SK-N-SH treated with all-trans-retinoic acid at 6 μM for 48 hours (cell line): ENCODE results near the gene CTCF.

Source experiments
- ATAC-seq: fragments of 200-7000 bp; cut with Tn5 transposase; 3 replicates; pipeline ENCODE4 v1.9.1; 2020; ENCODE audit warnings: mild to moderate bottlenecking, moderate library complexity
- ARNTL ChIP-seq: fragments of 450-650 bp; formaldehyde crosslinking; IDR thresholded peaks from 2 replicates; pipeline ENCODE4 v1.5.0; 2020; ENCODE audit warnings: low read depth, mild to moderate bottlenecking, moderate library complexity, borderline replicate concordance
- BACH2 ChIP-seq: fragments of 250-450 bp; sonication (Bioruptor Pico); IDR thresholded peaks from 2 replicates; pipeline ENCODE4 v1.9.0; 2021; ENCODE audit warnings: mild to moderate bottlenecking, borderline replicate concordance
- CSDC2 ChIP-seq: fragments of 250-450 bp; sonication (Bioruptor Pico); IDR thresholded peaks from 2 replicates; pipeline ENCODE4 v1.5.0; 2020; ENCODE audit warnings: mild to moderate bottlenecking, moderate library complexity
- ESRRG ChIP-seq: fragments of 250-450 bp; sonication (Bioruptor Pico); IDR thresholded peaks from 2 replicates; pipeline ENCODE4 v1.6.1; 2021; ENCODE audit warnings: mild to moderate bottlenecking
- GLIS3 ChIP-seq: fragments of 250-450 bp; sonication (Bioruptor Pico); IDR thresholded peaks from 2 replicates; pipeline ENCODE4 v1.5.0; 2020; ENCODE audit warnings: mild to moderate bottlenecking, moderate library complexity
- ISL1 ChIP-seq: fragments of 250-450 bp; sonication (Bioruptor Pico); IDR thresholded peaks from 2 replicates; pipeline ENCODE4 v2.1.2; 2022; ENCODE audit warnings: mild to moderate bottlenecking, moderate library complexity
- OSR1 ChIP-seq: fragments of 250-450 bp; sonication (Bioruptor Pico); IDR thresholded peaks from 2 replicates; pipeline ENCODE4 v1.8.0; 2022; ENCODE audit warnings: moderate library complexity, mild to moderate bottlenecking, inconsistent platforms
- PPARA ChIP-seq: fragments of 250-450 bp; sonication (Bioruptor Pico); IDR thresholded peaks from 2 replicates; pipeline ENCODE4 v1.5.0; 2020; ENCODE audit warnings: mild to moderate bottlenecking, borderline replicate concordance
- RARB ChIP-seq: fragments of 250-450 bp; sonication (Bioruptor Pico); IDR thresholded peaks from 2 replicates; pipeline ENCODE4 v1.8.0; 2021; ENCODE audit warnings: mild to moderate bottlenecking, moderate library complexity
- SNAI2 ChIP-seq: fragments of 250-450 bp; sonication (Bioruptor Pico); IDR thresholded peaks from 2 replicates; pipeline ENCODE4 v1.5.0; 2020; ENCODE audit warnings: mild to moderate bottlenecking, moderate library complexity
- TCF4 ChIP-seq: fragments of 250-450 bp; sonication (Bioruptor Pico); IDR thresholded peaks from 2 replicates; pipeline ENCODE4 v1.8.0; 2021; ENCODE audit warnings: mild to moderate bottlenecking, moderate library complexity, borderline replicate concordance
- TOX ChIP-seq: fragments of 250-450 bp; sonication (Bioruptor Pico); IDR thresholded peaks from 2 replicates; pipeline ENCODE4 v1.8.0; 2021; ENCODE audit warnings: mild to moderate bottlenecking, moderate library complexity, borderline replicate concordance
- ZC3H10 ChIP-seq: fragments of 250-450 bp; sonication (Bioruptor Pico); IDR thresholded peaks from 2 replicates; pipeline ENCODE4 v1.5.1; 2021; ENCODE audit warnings: mild to moderate bottlenecking, moderate library complexity
- ZFP30 ChIP-seq: fragments of 450-650 bp; formaldehyde crosslinking; IDR thresholded peaks from 2 replicates; pipeline ENCODE4 v1.5.0; 2022; ENCODE audit warnings: mild to moderate bottlenecking, moderate library complexity
- ZNF565 ChIP-seq: fragments of 450-650 bp; formaldehyde crosslinking; conservative IDR thresholded peaks from 2 replicates; pipeline ENCODE4 v1.5.0; 2020; ENCODE audit warnings: low read depth, mild to moderate bottlenecking, moderate library complexity
- ZNF70 ChIP-seq: fragments of 450-650 bp; formaldehyde crosslinking; IDR thresholded peaks from 2 replicates; pipeline ENCODE4 v1.5.0; 2020; ENCODE audit warnings: mild to moderate bottlenecking, moderate library complexity
- ZNF8 ChIP-seq: fragments of 450-650 bp; formaldehyde crosslinking; IDR thresholded peaks from 2 replicates; pipeline ENCODE4 v1.5.0; 2020; ENCODE audit warnings: mild to moderate bottlenecking, moderate library complexity
- TF ChIP-seq, protein P1 (sequence below): fragments of 250-450 bp; sonication (Bioruptor Pico); IDR thresholded peaks from 2 replicates; pipeline ENCODE4 v1.5.1; 2021; ENCODE audit warnings: mild to moderate bottlenecking, moderate library complexity
- TF ChIP-seq, protein P2 (sequence below): fragments of 250-450 bp; sonication (Bioruptor Pico); IDR thresholded peaks from 2 replicates; pipeline ENCODE4 v1.5.1; 2020; ENCODE audit warnings: low read depth, mild to moderate bottlenecking, moderate library complexity
- TF ChIP-seq, protein P3 (sequence below): fragments of 250-450 bp; sonication (Bioruptor Pico); IDR thresholded peaks from 2 replicates; pipeline ENCODE4 v1.5.0; 2020; ENCODE audit warnings: mild to moderate bottlenecking, moderate library complexity
- TF ChIP-seq, protein P4 (sequence below): fragments of 250-450 bp; sonication (Bioruptor Pico); IDR thresholded peaks from 2 replicates; pipeline ENCODE4 v1.8.0; 2020; ENCODE audit warnings: mild to moderate bottlenecking, moderate library complexity, borderline replicate concordance

Gene CTCF

DNA sequence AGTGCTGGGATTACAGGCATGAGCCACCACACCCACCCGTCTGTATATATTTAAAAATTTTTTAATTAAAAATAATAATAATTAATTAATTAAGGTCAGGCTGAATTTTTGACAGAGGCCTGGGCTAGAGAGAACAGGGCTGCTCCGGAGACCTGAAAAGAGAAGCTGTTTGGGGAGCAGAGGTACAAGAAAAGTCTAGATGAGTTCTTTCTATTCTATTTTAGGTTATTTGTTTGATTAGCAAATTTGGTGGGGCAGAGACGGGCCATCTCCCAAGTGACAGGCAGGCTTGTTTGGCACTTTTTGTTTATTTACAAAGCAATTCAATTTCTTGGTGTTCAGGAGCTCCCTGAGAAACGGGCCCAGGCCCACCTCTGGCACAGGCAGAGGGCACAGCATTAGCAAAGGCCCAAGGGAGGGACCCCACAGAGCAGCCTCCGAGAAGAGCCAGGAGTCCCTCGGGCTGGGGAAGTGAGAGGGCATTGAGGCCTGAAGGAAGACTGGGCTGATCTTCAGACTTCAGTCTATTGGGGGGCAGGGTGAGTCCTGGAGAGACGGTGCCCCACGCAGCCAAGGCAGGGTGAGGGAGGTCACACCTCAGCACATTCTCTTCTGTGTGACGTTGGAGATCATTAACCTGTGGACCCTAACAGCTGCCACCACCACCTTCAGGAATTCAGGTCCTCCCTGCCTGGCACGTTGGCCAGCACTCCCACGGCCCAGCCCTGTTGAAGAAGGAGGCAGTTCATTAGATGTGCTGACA lies 44.5 kb upstream of the CTCF start:
- no peak for ATAC-seq
- TF ChIP-seq, protein P1, sequence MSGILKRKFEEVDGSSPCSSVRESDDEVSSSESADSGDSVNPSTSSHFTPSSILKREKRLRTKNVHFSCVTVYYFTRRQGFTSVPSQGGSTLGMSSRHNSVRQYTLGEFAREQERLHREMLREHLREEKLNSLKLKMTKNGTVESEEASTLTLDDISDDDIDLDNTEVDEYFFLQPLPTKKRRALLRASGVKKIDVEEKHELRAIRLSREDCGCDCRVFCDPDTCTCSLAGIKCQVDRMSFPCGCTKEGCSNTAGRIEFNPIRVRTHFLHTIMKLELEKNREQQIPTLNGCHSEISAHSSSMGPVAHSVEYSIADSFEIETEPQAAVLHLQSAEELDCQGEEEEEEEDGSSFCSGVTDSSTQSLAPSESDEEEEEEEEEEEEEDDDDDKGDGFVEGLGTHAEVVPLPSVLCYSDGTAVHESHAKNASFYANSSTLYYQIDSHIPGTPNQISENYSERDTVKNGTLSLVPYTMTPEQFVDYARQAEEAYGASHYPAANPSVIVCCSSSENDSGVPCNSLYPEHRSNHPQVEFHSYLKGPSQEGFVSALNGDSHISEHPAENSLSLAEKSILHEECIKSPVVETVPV (CRISPR knock-in tag), result no peak
- TF ChIP-seq ESRRG (CRISPR knock-in tag), result no peak
- TF ChIP-seq BACH2 (CRISPR knock-in tag), result no peak
- no peak for TF ChIP-seq ZNF565
- no peak for TF ChIP-seq PPARA (CRISPR knock-in tag)
- TF ChIP-seq ARNTL, result no peak
- TF ChIP-seq ZFP30 (CRISPR knock-in tag), result no peak
- no peak for TF ChIP-seq TOX (CRISPR knock-in tag)
- TF ChIP-seq ZC3H10 (CRISPR knock-in tag), result no peak
- TF ChIP-seq SNAI2 (CRISPR knock-in tag), result no peak
- TF ChIP-seq, protein P2, sequence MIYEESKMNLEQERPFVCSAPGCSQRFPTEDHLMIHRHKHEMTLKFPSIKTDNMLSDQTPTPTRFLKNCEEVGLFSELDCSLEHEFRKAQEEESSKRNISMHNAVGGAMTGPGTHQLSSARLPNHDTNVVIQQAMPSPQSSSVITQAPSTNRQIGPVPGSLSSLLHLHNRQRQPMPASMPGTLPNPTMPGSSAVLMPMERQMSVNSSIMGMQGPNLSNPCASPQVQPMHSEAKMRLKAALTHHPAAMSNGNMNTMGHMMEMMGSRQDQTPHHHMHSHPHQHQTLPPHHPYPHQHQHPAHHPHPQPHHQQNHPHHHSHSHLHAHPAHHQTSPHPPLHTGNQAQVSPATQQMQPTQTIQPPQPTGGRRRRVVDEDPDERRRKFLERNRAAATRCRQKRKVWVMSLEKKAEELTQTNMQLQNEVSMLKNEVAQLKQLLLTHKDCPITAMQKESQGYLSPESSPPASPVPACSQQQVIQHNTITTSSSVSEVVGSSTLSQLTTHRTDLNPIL, result no peak
- TF ChIP-seq, protein P3, sequence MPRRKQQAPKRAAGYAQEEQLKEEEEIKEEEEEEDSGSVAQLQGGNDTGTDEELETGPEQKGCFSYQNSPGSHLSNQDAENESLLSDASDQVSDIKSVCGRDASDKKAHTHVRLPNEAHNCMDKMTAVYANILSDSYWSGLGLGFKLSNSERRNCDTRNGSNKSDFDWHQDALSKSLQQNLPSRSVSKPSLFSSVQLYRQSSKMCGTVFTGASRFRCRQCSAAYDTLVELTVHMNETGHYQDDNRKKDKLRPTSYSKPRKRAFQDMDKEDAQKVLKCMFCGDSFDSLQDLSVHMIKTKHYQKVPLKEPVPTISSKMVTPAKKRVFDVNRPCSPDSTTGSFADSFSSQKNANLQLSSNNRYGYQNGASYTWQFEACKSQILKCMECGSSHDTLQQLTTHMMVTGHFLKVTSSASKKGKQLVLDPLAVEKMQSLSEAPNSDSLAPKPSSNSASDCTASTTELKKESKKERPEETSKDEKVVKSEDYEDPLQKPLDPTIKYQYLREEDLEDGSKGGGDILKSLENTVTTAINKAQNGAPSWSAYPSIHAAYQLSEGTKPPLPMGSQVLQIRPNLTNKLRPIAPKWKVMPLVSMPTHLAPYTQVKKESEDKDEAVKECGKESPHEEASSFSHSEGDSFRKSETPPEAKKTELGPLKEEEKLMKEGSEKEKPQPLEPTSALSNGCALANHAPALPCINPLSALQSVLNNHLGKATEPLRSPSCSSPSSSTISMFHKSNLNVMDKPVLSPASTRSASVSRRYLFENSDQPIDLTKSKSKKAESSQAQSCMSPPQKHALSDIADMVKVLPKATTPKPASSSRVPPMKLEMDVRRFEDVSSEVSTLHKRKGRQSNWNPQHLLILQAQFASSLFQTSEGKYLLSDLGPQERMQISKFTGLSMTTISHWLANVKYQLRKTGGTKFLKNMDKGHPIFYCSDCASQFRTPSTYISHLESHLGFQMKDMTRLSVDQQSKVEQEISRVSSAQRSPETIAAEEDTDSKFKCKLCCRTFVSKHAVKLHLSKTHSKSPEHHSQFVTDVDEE, result no peak

DNA sequence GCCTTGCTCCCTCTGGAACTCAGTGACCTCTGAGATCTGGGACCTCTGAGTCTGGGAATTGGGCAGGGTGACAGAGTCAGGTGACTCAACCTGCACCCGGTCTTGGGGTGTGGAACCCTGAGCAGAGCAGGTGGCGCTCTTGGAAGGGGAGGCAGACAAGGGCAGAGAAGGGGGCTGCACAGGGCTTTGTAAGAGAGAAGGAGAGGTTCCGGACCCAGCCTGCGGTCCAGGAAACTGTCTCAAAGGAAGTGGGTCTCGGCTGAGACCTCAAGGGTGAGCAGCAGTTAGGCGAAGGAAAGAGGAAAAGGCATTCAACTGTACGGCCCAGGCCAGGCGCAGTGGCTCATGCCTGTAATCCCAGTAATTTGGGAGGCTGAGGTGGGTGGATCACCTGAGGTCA lies 43.6 kb upstream of the CTCF start:
- ATAC-seq, result no peak
- TF ChIP-seq SNAI2 (CRISPR knock-in tag) (no peak), TOX (CRISPR knock-in tag) (no peak), ESRRG (CRISPR knock-in tag) (no peak), RARB (no peak), CSDC2 (CRISPR knock-in tag) (no peak), ZNF8 (CRISPR knock-in tag) (no peak), ARNTL (no peak), ISL1 (CRISPR knock-in tag) (no peak)
- TF ChIP-seq, protein P1 (CRISPR knock-in tag), result no peak
- TF ChIP-seq, protein P2, result no peak
- TF ChIP-seq, protein P3, result no peak

DNA sequence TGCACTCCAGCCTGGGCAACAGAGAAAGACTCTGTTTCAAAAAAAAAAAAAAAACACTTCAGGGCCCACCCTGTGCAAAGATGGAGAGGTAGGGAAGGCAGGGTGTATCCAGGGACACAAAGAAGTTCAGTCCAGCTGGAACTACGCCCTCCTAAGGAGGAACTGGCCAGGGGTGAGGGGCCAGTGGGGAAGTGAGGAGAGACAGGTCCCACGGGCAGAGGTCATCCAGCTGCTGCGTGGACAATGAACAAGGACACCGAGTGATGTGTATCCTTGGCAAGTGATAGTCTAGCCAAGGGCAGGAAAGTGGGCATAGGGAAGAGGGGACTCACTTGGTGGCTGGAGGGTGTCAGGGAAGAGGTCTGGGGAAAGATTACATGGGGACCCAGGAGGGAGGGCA lies 43.1 kb upstream of the CTCF start:
- ATAC-seq, result no peak
- TF ChIP-seq ZC3H10 (CRISPR knock-in tag) (no peak), ZNF8 (CRISPR knock-in tag) (no peak), TOX (CRISPR knock-in tag) (no peak), TCF4 (CRISPR knock-in tag) (no peak), ZNF70 (no peak), ARNTL (no peak), ESRRG (CRISPR knock-in tag) (no peak), OSR1 (CRISPR knock-in tag) (no peak), GLIS3 (no peak)
- TF ChIP-seq, protein P4, sequence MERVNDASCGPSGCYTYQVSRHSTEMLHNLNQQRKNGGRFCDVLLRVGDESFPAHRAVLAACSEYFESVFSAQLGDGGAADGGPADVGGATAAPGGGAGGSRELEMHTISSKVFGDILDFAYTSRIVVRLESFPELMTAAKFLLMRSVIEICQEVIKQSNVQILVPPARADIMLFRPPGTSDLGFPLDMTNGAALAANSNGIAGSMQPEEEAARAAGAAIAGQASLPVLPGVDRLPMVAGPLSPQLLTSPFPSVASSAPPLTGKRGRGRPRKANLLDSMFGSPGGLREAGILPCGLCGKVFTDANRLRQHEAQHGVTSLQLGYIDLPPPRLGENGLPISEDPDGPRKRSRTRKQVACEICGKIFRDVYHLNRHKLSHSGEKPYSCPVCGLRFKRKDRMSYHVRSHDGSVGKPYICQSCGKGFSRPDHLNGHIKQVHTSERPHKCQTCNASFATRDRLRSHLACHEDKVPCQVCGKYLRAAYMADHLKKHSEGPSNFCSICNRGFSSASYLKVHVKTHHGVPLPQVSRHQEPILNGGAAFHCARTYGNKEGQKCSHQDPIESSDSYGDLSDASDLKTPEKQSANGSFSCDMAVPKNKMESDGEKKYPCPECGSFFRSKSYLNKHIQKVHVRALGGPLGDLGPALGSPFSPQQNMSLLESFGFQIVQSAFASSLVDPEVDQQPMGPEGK (CRISPR knock-in tag), result no peak
